DMS53 (cell line): ENCODE data around the gene CREBBP.
A peak's percentile ranks its signal among the peaks of the same experiment; 100 is the strongest.

Source experiments
- DNase-seq: peaks from one replicate; lab custom pipeline; 2025; lab: John Stamatoyannopoulos, UW

CREBBP gene

GRCh38 chr16:3735541-3735940 is 145.0 kb downstream of the CREBBP start:
- no peak for DNase-seq

- DNase-seq, result no peak
Observed at GRCh38 chr16:3734758-3735221, 145.7 kb downstream of the CREBBP start.

GRCh38 chr16:3734084-3734757 is 146.3 kb downstream of the CREBBP start:
- no peak for DNase-seq

- no peak for DNase-seq
Observed at GRCh38 chr16:3732171-3732570, 148.3 kb downstream of the CREBBP start.

GRCh38 chr16:3731126-3731935 is 149.2 kb downstream of the CREBBP start:
- DNase-seq, result no peak

GRCh38 chr16:3730161-3731125 is 150.1 kb downstream of the CREBBP start:
- DNase-seq, result no peak

GRCh38 chr16:3729161-3730112 is 151.1 kb downstream of the CREBBP start:
- no peak for DNase-seq

GRCh38 chr16:3728424-3729160 is 151.9 kb downstream of the CREBBP start:
- no peak for DNase-seq

- no peak for DNase-seq
Observed at GRCh38 chr16:3727806-3728381, 152.6 kb downstream of the CREBBP start.

- DNase-seq, result no peak
Observed at GRCh38 chr16:3726021-3726687, 154.4 kb downstream of the CREBBP start.

- DNase-seq, result no peak
Observed at GRCh38 chr16:3725276-3725675, 155.2 kb downstream of the CREBBP start.

GRCh38 chr16:3722508-3722907 is 158.0 kb downstream of the CREBBP start:
- no peak for DNase-seq

- DNase-seq, result no peak
Observed at GRCh38 chr16:3720418-3720817, 160.1 kb downstream of the CREBBP start.

GRCh38 chr16:3718628-3719027 is 161.9 kb downstream of the CREBBP start:
- no peak for DNase-seq

GRCh38 chr16:3718019-3718391 is 162.5 kb downstream of the CREBBP start:
- DNase-seq, result no peak

- peak; percentile 88 for DNase-seq
Observed at GRCh38 chr16:3717235-3718018, 163.1 kb downstream of the CREBBP start, which contains the start of gene TRAP1. Gene TRAP1, minus strand, starts transcription at chr16:3717524. Its CDS starts 16 bp downstream, at chr16:3717508.

GRCh38 chr16:3716831-3717234 is 163.7 kb downstream of the CREBBP start:
- peak; percentile 68 for DNase-seq

- DNase-seq, result no peak
Observed at GRCh38 chr16:3715430-3715829, 165.1 kb downstream of the CREBBP start.
